ENCODE results near the gene FOXP1.

- TF ChIP-seq CTCF (IDR thresholded peaks at IDR 0.05; ENCODE audit: insufficient read depth, low read length, poor library complexity, severe bottlenecking) = no peak
- no peak for TF ChIP-seq EZH2phosphoT487 (conservative IDR thresholded peaks at IDR 0.05; ENCODE audit: low read length)
Observed at GRCh38 chr3:71066356-71066755, 517.2 kb downstream of the FOXP1 start.

Data from SU-DHL-6 (cell line).